T47D (cell line): ENCODE measurements around the gene N4BP2L2.
A peak's percentile ranks its signal among the peaks of the same experiment; 100 is the strongest.
"Not testable (repeated sequence)": the region's sequence is repeated elsewhere in the genome, so short reads cannot be mapped to it uniquely, and the experiment has no call there.

ENCODE experiments used
- DNase-seq, 2 experiments: peaks; one replicate each; pipeline versions ENCODE4 v3.0.0 to v3.0.0-alpha.2; 2011 to 2012; ENCODE audit warnings: low read depth in 1 of 2, low spot score in 1 of 2
- JUND ChIP-seq: IDR thresholded peaks from 2 replicates; pipeline ENCODE4 v1.6.1; 2012; ENCODE audit warnings: low read depth
- in situ Hi-C: cut with HindIII; loops from 2 replicates; pipeline ENCODE4 v1.10.0; 2016; ENCODE audit warnings: low sequenced_read_pairs, low pct_unique_long_range_greater_than_20kb

N4BP2L2 gene

GRCh38 chr13:32538621-32539246 is at the start of gene N4BP2L2:
TSS of gene N4BP2L2 (minus strand) at chr13:32538795. CDS start at chr13:32537027, 1,768 bp downstream.
- in situ Hi-C loops = no loop called here
- no peak for TF ChIP-seq JUND
- peak; percentile 56 to 94 for DNase-seq

DNA sequence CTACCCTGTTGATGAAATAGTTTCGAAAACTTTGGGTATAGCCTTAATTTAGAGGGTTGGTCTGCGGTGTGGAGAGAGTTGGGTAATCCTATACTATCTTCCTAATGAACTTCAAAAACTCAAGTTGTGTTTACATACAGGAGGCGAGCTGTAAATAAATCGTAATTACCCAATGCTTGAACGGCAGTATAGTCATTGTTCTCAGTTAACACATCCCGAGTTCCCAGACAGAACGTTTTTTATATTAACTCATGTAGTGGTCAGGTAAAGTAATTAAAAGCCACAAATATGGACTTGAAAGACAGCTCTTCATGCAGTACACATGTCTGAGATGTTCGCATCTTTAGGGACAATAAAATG is 49.2 kb upstream of the N4BP2L2 start:
- TF ChIP-seq JUND = no peak
- in situ Hi-C loops = no loop called here
- peak in 1 of 2 experiments; percentile 18 for DNase-seq

DNA sequence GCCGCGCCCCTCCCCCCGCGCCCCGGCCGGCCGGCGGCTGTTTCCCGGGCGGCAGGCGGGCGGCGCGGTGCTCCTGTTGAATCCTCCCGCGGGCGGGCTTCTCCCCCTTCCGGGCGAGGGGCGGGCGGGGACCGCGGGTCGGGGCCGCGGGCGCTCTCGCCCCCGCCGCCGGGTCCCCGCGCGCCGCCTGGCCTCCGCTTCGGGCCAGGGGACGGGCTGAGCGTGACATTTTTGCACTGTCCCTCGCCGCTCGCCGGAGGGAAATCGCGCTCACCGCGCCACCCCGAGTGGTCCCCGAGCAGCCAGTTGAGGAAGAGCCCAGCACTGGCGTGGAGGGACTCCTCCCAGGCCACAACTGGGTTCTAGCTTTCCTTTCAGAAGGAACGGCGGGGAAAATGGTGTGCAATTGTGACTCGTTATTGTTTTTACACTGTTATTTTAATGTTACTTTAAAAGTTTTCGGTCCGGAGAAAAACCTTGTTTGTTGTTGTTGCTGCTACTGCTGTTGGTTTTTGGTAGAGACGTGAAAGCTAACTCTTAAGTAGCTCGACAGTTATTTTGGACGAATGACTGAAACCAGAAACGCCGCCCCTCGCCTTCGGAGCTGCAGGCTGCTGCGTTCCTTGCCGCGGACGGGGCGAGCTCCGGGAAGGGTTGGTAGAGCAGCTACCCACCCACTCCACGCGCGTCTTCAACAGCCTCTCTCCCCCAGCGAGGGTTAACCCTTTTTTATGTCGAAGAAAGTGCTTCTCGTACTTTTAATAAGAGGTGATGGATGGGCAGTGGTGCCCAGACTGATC is 48.6 kb upstream of the N4BP2L2 start:
- TF ChIP-seq JUND = no peak

GRCh38 chr13:32586080-32586900 is 47.7 kb upstream of the N4BP2L2 start, which contains the start of gene PDS5B:
TSS of gene PDS5B (plus strand) at chr13:32586452. CDS start at chr13:32648773, 62,321 bp downstream.
- peak; percentile 73 to 93 for DNase-seq
- TF ChIP-seq JUND = no peak
- in situ Hi-C loops = no loop called here

More for the DNA sequence above, 48.6 kb upstream of the N4BP2L2 start:
- in situ Hi-C loops = no loop called here
- peak in 1 of 2 experiments; percentile 56 for DNase-seq

DNA sequence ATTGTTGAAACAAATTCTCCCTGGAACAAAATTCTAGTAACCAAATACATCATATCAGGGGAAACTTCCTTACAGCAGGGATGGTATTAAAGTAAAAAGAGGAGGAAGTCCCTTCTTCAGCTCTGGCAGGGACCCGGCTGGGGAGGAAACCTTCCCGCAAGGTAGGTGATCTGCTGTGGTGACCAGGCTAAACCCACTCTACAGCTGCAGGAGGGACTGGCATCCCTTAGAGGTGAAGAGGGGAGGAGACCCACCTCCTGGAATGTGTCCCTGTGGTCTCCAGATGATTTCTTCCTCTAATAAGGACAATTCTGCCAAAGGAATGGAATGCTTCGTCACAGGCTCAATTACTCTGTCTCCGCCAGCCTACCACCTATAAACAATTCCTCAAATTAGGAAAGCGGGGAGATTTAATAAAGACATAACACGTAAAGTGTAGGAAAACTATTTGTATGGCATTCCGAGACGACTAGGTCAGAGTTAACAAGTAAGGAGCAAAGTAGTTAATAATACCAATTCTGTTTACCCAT is 47.0 kb upstream of the N4BP2L2 start:
- no peak for DNase-seq
- TF ChIP-seq JUND = no peak
- in situ Hi-C loops = no loop called here

GRCh38 chr13:32582991-32583390 is 44.4 kb upstream of the N4BP2L2 start:
- in situ Hi-C loops = no loop called here
- no peak for TF ChIP-seq JUND
- DNase-seq = no peak

DNA sequence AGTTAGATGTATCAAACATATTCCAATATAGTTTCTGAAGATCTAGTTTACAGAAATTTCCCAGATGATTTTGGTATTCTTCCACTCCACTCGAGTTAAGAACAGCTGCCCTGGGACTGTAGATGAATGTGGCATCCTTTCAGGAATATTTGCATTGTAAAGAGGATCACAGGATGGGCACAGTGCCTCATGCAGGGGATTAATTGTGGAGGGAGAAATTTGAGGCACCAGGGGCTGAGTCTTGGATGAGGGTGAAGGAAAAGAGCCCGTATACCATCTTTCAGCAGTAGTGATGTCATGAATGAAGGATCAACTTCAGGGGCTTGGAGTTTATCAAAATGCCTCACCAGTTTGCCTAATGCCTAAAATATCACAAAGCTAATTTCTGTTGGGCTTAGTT is 43.7 kb upstream of the N4BP2L2 start:
- no peak for TF ChIP-seq JUND
- in situ Hi-C loops = no loop called here
- no peak for DNase-seq

GRCh38 chr13:32581177-32581786 is 42.7 kb upstream of the N4BP2L2 start:
- DNase-seq = peak in 1 of 2 experiments; percentile 38
- in situ Hi-C loops = no loop called here
- no peak for TF ChIP-seq JUND

DNA sequence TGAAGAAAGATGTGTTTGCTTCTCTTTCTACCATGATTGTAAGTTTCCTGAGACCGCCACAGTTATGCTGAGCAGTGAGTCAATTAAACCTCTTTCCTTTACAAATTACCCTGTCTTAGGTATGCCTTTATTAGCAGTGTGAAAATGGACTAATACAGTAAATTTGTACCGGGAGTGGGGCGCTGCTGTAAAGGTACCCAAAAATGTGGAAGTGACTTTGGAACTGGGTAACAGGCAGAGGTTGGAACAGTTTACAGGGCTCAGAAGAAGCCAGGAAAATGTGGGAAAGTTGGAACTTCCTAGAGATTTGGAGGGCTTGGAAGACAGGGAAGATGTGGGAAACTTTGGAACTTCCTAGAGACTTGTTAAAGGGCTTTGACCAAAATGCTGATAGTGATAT is 38.4 kb upstream of the N4BP2L2 start:
- in situ Hi-C loops = no loop called here
- no peak for TF ChIP-seq JUND
- DNase-seq = no peak

GRCh38 chr13:32575687-32576086 is 37.1 kb upstream of the N4BP2L2 start:
- DNase-seq, in situ Hi-C loops: not testable (repeated sequence)

GRCh38 chr13:32560842-32561241 is 22.2 kb upstream of the N4BP2L2 start:
- in situ Hi-C loops, DNase-seq: not testable (repeated sequence)

DNA sequence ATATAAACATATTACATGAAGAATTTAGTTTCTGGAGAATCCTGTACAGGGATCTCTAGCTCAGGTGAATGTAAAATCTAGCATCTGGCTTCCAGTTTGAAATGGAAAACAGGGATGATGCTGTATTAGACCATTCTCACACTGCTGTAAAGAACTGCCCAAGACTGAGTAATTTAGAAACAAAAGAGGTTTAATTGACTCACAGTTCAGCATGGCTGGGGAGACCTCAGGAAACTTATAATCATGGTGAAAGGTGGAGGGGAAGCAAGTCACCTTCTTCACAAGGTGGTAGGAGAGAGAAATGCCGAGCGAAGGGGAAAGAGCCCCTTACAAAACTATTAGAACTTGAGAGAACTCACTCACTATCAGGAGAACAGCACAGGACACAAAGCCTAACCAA is 17.0 kb upstream of the N4BP2L2 start:
- DNase-seq = no peak
- in situ Hi-C loops = no loop called here
- TF ChIP-seq JUND = no peak
